K562 (cell line): Measurements from ENCODE around the gene NOTCH1. TPM values are rescaled to one million over a fixed set of nuclear protein-coding genes. Genes with fewer than 3 reads are reported as not detected.

Experiments
- EGR1 ChIP-seq: fragments of 450-650 bp; conservative IDR thresholded peaks from 2 replicates; pipeline ENCODE4 v1.6.1; 2017; ENCODE audit warnings: mild to moderate bottlenecking
- ESRRA ChIP-seq: fragments of 450-650 bp; IDR thresholded peaks from 2 replicates; pipeline ENCODE4 v1.6.1; 2014; ENCODE audit warnings: low read depth, mild to moderate bottlenecking, moderate library complexity, borderline replicate concordance
- ETV1 ChIP-seq: fragments of 450-650 bp; conservative IDR thresholded peaks from 2 replicates; pipeline ENCODE4 v1.6.1; 2016; ENCODE audit warnings: missing genetic modification characterization, control low read depth, low read depth, missing compliant biosample characterization
- ILF3 ChIP-seq: fragments of 450-650 bp; IDR thresholded peaks from 2 replicates; pipeline ENCODE4 v1.6.1; 2018; ENCODE audit warnings: antibody characterized with exemption, mild to moderate bottlenecking, moderate library complexity, borderline replicate concordance
- KDM1A ChIP-seq, 2 experiments: fragments of 450-650 bp; IDR thresholded peaks; 2 replicates each; pipeline ENCODE4 v1.6.1; 2016; ENCODE audit warnings: mild to moderate bottlenecking in 2 of 2
- POLR2H ChIP-seq: IDR thresholded peaks from 2 replicates; pipeline ENCODE4 v1.6.1; 2016; ENCODE audit warnings: missing genetic modification characterization, low read depth, mild to moderate bottlenecking, control low read depth, missing compliant biosample characterization, moderate library complexity
- RREB1 ChIP-seq: fragments of 250-450 bp; sonication (Bioruptor Pico); IDR thresholded peaks from 2 replicates; pipeline ENCODE4 v1.4.0; 2020
- THRAP3 ChIP-seq: fragments of 450-650 bp; IDR thresholded peaks from 2 replicates; pipeline ENCODE4 v1.6.1; 2016; ENCODE audit warnings: mild to moderate bottlenecking, inconsistent platforms, borderline replicate concordance
- ZNF146 ChIP-seq: IDR thresholded peaks from one replicate; pipeline ENCODE4 v1.6.1; 2018; ENCODE audit warnings: missing compliant biosample characterization; ENCODE audit not compliant: unreplicated experiment
- ZNF436 ChIP-seq: fragments of 250-450, 450-650 bp; sonication (Bioruptor Pico); formaldehyde crosslinking; IDR thresholded peaks from 2 replicates; pipeline ENCODE4 v1.7.0; 2020; ENCODE audit warnings: mild to moderate bottlenecking
- polyA plus RNA-seq, 8 experiments: library from polyadenylated mRNA; depleted of rRNA in 4 of 8; stranded (reverse) in 5 of 8; unstranded in 3 of 8; fragments of >200 nt; fragmentation: Nextera tagmentation in 2 of 8; fragmentation: Illumina TruSeq in 1 of 8; extraction: Ambion mirVana in 2 of 8; extraction: Trizol in 1 of 8; gene quantifications; 2 replicates each; pipeline versions ENCODE4 v1.2.1 to v1.2.3, GENCODE V29; 2011 to 2014; ENCODE audit warnings: inconsistent platforms in 1 of 8, missing spikeins in 1 of 8
- total RNA-seq, 7 experiments: library from RNA; depleted of rRNA in 6 of 7; stranded (reverse); fragments of >200 nt in 6 of 7; fragmentation: Illumina TruSeq in 2 of 7; extraction: Trizol in 2 of 7; gene quantifications; 2 replicates each; pipeline versions ENCODE4 v1.2.1 to v1.2.3, GENCODE V29; 2011 to 2021; ENCODE audit warnings: low replicate concordance in 1 of 7

Gene NOTCH1
- total and polyA plus RNA-seq, 9 of the 15 experiments (the other 6 are each of a cell fraction or from before 2014, with no cell fraction given): 0.03 to 31.4 (median 2.3) TPM

GRCh38 chr9:136565715-136566552 is 20.1 kb upstream of the NOTCH1 start (continued):
- no peak for TF ChIP-seq ILF3
- peak; percentile 69 for TF ChIP-seq ESRRA
- no peak for TF ChIP-seq ZNF146 (CRISPR knock-in tag)
- TF ChIP-seq ZNF436 (CRISPR knock-in tag): no peak
- TF ChIP-seq EGR1: peak; percentile 67
- no peak for TF ChIP-seq ETV1 (tag)
- no peak for TF ChIP-seq THRAP3
- TF ChIP-seq POLR2H (tag): no peak
- TF ChIP-seq KDM1A (IDR thresholded peaks at IDR 0.05): no peak
- TF ChIP-seq RREB1: no peak
